LNCaP clone FGC (cell line): ENCODE measurements around the gene MRPS17.
A peak's percentile ranks its signal among the peaks of the same experiment; 100 is the strongest.
"Not testable (repeated sequence)": the region's sequence is repeated elsewhere in the genome, so short reads cannot be mapped to it uniquely, and the experiment has no call there.

Experiments
- DNase-seq: peaks from one replicate; pipeline ENCODE4 v3.0.0-alpha.2; 2011; ENCODE audit warnings: low read depth
- H3K4me3 ChIP-seq: 2 replicates; pipeline ENCODE4 v1.5.1; 2011; ENCODE audit warnings: mild to moderate bottlenecking, low read depth, low read length, control low read depth
- CTCF ChIP-seq: IDR thresholded peaks from 2 replicates; pipeline ENCODE4 v1.5.1; 2012; ENCODE audit warnings: mild to moderate bottlenecking; ENCODE audit not compliant: control insufficient read depth, insufficient read depth; ENCODE audit errors: extremely low read depth

The MRPS17 gene

GRCh38 chr7:55939514-55940123 is 12.1 kb upstream of the MRPS17 start:
- DNase-seq = no peak
- no peak for TF ChIP-seq CTCF
- no peak overlapping the region for H3K4me3 ChIP-seq

GRCh38 chr7:55946545-55946944 is 5.1 kb upstream of the MRPS17 start:
- TF ChIP-seq CTCF = no peak
- no peak for DNase-seq

GRCh38 chr7:55952352-55952671 is 635 bp downstream of the MRPS17 start:
- DNase-seq = not testable (repeated sequence)
- H3K4me3 ChIP-seq = peak overlapping the region; percentile 72

More at GRCh38 chr7:55946545-55946944, 5.1 kb upstream of the MRPS17 start:
- H3K4me3 ChIP-seq = no peak overlapping the region

- no peak for DNase-seq
- TF ChIP-seq CTCF = no peak
- no peak overlapping the region for H3K4me3 ChIP-seq
These were observed 2.2 kb downstream of the MRPS17 start for GRCh38 chr7:55953707-55954475.

GRCh38 chr7:55957190-55957589 is 5.5 kb downstream of the MRPS17 start:
- DNase-seq = no peak

GRCh38 chr7:55962014-55962413 is 10.3 kb downstream of the MRPS17 start:
- TF ChIP-seq CTCF = no peak
- DNase-seq = no peak
- no peak overlapping the region for H3K4me3 ChIP-seq

More at GRCh38 chr7:55957190-55957589, 5.5 kb downstream of the MRPS17 start:
- no peak for TF ChIP-seq CTCF
- H3K4me3 ChIP-seq = no peak overlapping the region

GRCh38 chr7:55963584-55964168 is 12.0 kb downstream of the MRPS17 start:
- no peak for DNase-seq
- H3K4me3 ChIP-seq = peak overlapping the region; percentile 44
- no peak for TF ChIP-seq CTCF
